AG09309 (cell line): Measurements from ENCODE around the gene ANAPC5.
"Not testable (repeated sequence)": the region's sequence is repeated elsewhere in the genome, so short reads cannot be mapped to it uniquely, and the experiment has no call there.

Experiments used
- DNase-seq: peaks from one replicate; pipeline ENCODE4 v3.0.0-alpha.2; 2010; ENCODE audit warnings: low read depth
- H3K4me3 ChIP-seq: 2 replicates; pipeline ENCODE4 v1.5.1; 2011; ENCODE audit warnings: mild to moderate bottlenecking, low read depth, low read length, moderate library complexity; ENCODE audit not compliant: control insufficient read depth
- TF ChIP-seq, protein P1 (sequence below): IDR thresholded peaks from 2 replicates; pipeline ENCODE4 v1.5.1; 2011; ENCODE audit warnings: mild to moderate bottlenecking, low read depth, low read length, inconsistent platforms; ENCODE audit not compliant: insufficient read depth, control insufficient read depth; ENCODE audit errors: missing control alignments

Gene ANAPC5

DNA sequence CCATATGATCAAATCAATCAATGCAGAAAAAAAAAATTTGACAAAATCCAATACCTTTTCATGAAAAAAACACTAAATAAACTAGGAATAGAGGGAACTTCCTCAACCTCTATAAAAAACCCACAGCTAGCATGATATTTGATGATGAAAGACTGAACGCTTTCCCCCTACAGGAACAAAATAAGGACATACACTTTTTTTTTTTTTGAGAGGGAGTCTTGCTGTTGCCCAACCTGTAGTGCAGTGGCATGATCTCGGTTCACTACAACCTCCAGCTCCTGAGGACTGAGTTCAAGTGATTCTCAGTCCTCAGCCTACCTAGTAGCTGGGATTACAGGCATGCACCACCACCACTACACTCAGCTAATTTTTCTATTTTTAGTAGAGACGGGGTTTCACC lies 37.8 kb downstream of the ANAPC5 start:
- TF ChIP-seq, protein P1, sequence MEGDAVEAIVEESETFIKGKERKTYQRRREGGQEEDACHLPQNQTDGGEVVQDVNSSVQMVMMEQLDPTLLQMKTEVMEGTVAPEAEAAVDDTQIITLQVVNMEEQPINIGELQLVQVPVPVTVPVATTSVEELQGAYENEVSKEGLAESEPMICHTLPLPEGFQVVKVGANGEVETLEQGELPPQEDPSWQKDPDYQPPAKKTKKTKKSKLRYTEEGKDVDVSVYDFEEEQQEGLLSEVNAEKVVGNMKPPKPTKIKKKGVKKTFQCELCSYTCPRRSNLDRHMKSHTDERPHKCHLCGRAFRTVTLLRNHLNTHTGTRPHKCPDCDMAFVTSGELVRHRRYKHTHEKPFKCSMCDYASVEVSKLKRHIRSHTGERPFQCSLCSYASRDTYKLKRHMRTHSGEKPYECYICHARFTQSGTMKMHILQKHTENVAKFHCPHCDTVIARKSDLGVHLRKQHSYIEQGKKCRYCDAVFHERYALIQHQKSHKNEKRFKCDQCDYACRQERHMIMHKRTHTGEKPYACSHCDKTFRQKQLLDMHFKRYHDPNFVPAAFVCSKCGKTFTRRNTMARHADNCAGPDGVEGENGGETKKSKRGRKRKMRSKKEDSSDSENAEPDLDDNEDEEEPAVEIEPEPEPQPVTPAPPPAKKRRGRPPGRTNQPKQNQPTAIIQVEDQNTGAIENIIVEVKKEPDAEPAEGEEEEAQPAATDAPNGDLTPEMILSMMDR: no peak
- H3K4me3 ChIP-seq: no peak overlapping the region
- no peak for DNase-seq

DNA sequence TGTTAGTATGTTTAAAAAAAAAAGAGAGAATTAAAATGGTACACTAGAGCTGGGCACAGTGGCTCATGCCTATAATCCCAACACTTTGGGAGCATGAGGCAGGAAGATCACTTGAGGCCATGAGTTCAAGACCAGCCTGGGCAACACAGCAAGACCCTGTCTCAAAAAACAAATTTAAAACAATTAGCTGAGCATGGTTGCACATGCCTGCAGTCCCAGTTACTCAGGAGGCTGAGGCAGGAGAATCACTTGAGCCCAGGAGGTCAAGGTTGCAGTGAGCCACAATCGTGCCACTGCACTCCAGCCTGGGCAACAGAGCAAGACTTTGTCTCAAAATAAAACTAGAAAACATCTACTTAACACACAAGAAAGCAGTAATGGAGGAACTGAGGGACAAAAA lies 42.0 kb downstream of the ANAPC5 start:
- H3K4me3 ChIP-seq, DNase-seq: not testable (repeated sequence)

DNA sequence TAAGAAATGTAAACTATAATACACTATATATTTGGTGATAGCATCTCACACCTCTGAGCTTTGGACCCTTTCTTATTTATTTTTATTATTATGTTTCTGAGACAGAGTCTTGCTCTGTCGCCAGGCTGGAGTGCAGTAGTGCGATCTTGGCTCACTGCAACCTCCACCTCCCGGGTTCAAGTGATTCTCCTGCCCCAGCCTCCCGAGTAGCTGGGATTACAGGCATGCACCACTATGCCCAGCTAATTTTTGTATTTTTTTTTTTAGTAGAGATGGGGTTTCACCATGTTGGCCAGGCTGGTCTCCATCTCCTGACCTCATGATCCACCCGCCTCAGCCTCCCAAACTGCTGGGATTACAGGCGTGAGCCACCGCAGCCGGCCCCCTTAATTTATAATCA lies 44.8 kb downstream of the ANAPC5 start:
- DNase-seq, H3K4me3 ChIP-seq: not testable (repeated sequence)

DNA sequence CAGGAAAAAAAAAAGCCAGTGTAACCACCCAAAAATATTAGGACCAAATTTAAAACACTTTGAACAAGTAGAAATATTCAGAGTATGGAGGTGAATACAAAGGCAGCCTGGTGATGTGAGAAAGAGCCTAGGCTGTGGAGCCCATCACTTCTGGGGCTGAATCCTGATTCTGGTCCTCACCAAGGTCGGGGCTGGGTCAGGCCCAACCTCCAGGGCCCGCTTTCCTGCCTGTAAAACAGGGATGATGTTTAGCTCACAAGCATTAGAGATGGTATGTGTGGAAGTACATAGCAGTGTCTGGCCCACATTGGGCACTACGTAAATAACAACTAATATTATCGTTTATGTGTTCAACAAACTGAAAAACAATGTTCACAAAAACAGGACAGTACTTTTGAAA lies 47.9 kb downstream of the ANAPC5 start:
- DNase-seq: no peak
- TF ChIP-seq, protein P1: no peak
- no peak overlapping the region for H3K4me3 ChIP-seq

DNA sequence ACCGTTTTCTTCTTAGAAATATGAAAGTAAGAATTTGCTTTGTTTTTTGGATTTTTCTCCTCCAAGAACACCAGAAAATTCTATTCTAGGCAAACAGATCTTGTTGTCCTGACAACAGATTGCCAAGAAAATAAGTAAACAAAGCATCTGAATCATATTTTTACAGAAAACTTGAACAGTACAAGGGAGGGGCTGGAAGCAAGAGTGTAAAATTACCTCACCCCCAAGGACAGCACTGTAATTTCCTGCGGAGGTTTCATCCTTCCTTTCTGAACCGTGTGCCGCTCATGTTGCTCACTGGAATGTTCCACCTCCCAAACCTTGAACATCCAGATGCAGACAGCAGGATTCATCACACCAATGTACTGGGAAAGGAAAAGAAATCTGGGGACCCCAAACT lies 50.3 kb downstream of the ANAPC5 start:
- no peak overlapping the region for H3K4me3 ChIP-seq
- DNase-seq: no peak
- TF ChIP-seq, protein P1: no peak

DNA sequence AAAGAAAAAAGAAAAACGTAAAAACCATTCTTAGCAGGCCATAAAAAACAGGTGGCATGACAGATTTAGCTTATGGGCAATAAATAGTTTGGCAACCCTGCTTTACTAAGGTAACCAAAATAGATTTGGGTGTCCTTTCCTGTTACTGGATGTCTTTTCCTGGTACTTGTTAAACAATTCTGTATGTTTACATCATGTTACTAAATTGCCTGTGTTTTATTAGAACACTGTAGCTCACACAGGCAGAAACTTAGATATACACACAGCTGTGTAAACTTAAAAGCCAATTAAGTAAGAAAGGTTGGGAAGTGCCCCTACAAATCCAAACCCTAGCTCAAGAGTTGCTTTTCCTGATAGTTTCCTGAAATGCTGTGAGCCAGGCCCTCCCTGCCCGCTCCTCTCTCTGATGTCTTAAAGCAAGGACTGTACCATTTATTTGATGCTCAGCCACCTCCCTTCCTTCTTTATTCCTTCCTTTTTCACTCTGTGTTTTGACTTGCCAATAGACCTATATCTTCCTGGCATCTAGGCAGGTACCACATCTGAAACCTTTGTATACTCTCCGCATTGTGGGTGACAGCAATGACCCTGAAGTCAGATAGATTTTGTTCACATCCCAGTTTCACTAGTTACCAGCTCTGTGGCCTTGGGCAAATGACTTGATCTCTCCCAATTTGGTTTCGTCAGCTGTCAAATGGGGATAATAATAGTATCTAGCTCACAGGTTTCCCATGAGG lies 52.0 kb downstream of the ANAPC5 start:
- TF ChIP-seq, protein P1: no peak
- DNase-seq: no peak
- H3K4me3 ChIP-seq: no peak overlapping the region

DNA sequence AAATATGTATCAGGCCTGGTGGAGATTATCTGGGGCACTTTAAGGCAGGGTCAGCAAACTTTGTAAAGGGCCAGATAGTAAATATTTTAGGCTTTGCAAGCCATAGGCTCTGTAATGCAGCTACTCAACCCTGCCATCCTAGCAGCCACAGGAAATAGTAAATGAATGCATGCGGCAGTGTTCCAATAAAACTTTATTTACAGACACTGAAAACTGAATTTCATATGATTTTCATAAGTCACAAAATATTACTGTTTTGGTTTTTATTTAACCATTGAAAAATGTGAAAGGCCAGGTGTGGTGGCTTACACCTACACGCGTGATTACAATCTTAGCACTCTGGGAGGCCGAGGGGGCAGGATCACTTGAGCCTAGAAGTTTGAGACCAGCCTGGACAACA lies 52.5 kb downstream of the ANAPC5 start:
- TF ChIP-seq, protein P1: no peak
- H3K4me3 ChIP-seq: no peak overlapping the region
- no peak for DNase-seq

DNA sequence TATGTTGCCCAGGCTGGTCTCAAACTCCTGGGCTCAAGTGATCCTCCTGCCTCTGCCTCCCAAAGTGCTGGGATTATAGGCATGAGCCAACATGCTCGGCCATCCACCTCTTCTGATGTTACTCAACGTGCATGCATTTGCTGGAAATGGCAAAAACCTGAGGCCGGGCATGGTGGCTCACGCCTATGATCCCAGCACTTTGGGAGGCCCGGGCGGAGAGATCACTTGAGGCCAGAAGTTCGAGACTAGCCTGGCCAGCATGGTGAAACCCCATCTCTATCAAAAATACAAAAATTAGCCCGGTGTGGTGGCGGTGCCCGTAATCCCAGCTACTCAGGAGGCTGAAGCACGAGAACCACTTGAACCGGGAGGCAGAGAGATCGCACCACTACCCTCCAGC lies 53.8 kb downstream of the ANAPC5 start:
- not testable (repeated sequence) for H3K4me3 ChIP-seq, DNase-seq
